ENCODE data around the gene UBE2G2. TPM values are rescaled to one million over a fixed set of nuclear protein-coding genes. Genes with fewer than 3 reads are reported as not detected.

Gene UBE2G2
- total RNA-seq, 1 experiment from 2014 or later, result 121 TPM

- H3K9me3 ChIP-seq (ENCODE audit: control insufficient read depth, low read depth, low read length), result no peaks in the 10 kb centered on the region
- H3K79me1 ChIP-seq (ENCODE audit: insufficient read depth, low read depth, low read length, poor library complexity, severe bottlenecking), result no peaks in the 10 kb centered on the region
- no peak overlapping the region for H2BK12ac ChIP-seq (ENCODE audit: insufficient read length, low read depth, low read length)
- Mint-ChIP-seq H3K9me3 (no peaks in the 10 kb centered on the region), H3K27ac (peak overlapping the region in 2 of 3 experiments; percentile 6 to 25; a peak in 4 of 7 replicates), H3K36me3 (ENCODE audit: insufficient read depth in 1 of 3, low read depth in 3 of 3) (peaks cover 22 to 67% (median 38%) of the 10 kb centered on the region in 3 experiments), H3K4me1 (no peaks in the 10 kb centered on the region; a peak in 1 of 4 replicates), H3K27me3 (ENCODE audit: low read depth) (no peaks in the 10 kb centered on the region), H3K4me3 (no peak overlapping the region)
- no peak overlapping the region for H3T11ph ChIP-seq (ENCODE audit: low read length)
- no peak for DNase-seq
- H3K23ac ChIP-seq (ENCODE audit: insufficient read length, low read depth, low read length), result no peak overlapping the region
- H3K27me3 ChIP-seq (ENCODE audit: insufficient read depth, low read length), result no peaks in the 10 kb centered on the region
- H3K4ac ChIP-seq (ENCODE audit: low read depth, low read length), result no peak overlapping the region
- TF ChIP-seq CTCF (conservative IDR thresholded peaks at IDR 0.05), result no peak
- H4K20me1 ChIP-seq (ENCODE audit: control insufficient read depth, insufficient read depth, insufficient read length), result no peaks in the 10 kb centered on the region
- H4K91ac ChIP-seq (ENCODE audit: insufficient read length, low read depth, low read length), result no peak overlapping the region
- WGBS (ENCODE audit: extremely low coverage, insufficient read length, low lambda C conversion rate), result no CpG with 5 or more reads among the region's 5 CpGs
- H2BK5ac ChIP-seq (ENCODE audit: insufficient read length, low read length), result no peak overlapping the region
- H4K8ac ChIP-seq (replicated peaks; ENCODE audit: insufficient read length, low read depth, low read length), result no peak overlapping the region
- H2AK5ac ChIP-seq (ENCODE audit: insufficient read length, low read length), result no peak overlapping the region
- no peaks in the 10 kb centered on the region for H3K4me1 ChIP-seq (ENCODE audit: insufficient read depth, low read length)
- H3K4me2 ChIP-seq (ENCODE audit: insufficient read depth, insufficient read length, low read length), result no peak overlapping the region
- H4K5ac ChIP-seq (ENCODE audit: insufficient read length, low read depth, low read length), result no peak overlapping the region
- no peaks in the 10 kb centered on the region; the same call in 1 of the 2 replicates for H3K79me2 ChIP-seq (ENCODE audit: insufficient read depth, low read length)
- H3K23me2 ChIP-seq (ENCODE audit: insufficient read length, low read depth, low read length, poor library complexity, severe bottlenecking), result no peaks in the 10 kb centered on the region
- no peak overlapping the region for H2BK120ac ChIP-seq (ENCODE audit: low read depth, low read length, poor library complexity, severe bottlenecking)
- no peak overlapping the region for H3K14ac ChIP-seq (ENCODE audit: insufficient read depth, low read length)
- H3K56ac ChIP-seq (ENCODE audit: insufficient read length, low read depth, low read length), result no peak overlapping the region
- H3K9ac ChIP-seq (ENCODE audit: extremely low read depth, insufficient read length, low read length), result no peak overlapping the region
- no peak overlapping the region for H2BK20ac ChIP-seq (ENCODE audit: low read depth, low read length, poor library complexity, severe bottlenecking)
- H2BK15ac ChIP-seq (ENCODE audit: low read depth, low read length), result no peak overlapping the region
- H3K18ac ChIP-seq (ENCODE audit: insufficient read length, low read depth, low read length), result no peak overlapping the region
- no peak overlapping the region for H2AFZ ChIP-seq (ENCODE audit: low read length)
- H3K27ac ChIP-seq (ENCODE audit: insufficient read length, low read depth, low read length), result no peak overlapping the region
Measured at GRCh38 chr21:44778094-44778493, 23.5 kb downstream of the UBE2G2 start.

All from H9 (cell line).